HEK293 (cell line): ENCODE measurements around the gene SRCIN1.
A peak's percentile ranks its signal among the peaks of the same experiment; 100 is the strongest.

Source experiments
- CTCF ChIA-PET: fragments of 350-600 bp; formaldehyde crosslinking; extraction: SDS; loops from one replicate; lab custom pipeline; 2021; ENCODE audit warnings: antibody characterized with exemption; lab: Yijun Ruan, JAX
- POLR2A ChIA-PET: fragments of 300-600 bp; formaldehyde crosslinking; extraction: SDS; loops from one replicate; lab custom pipeline; 2020; ENCODE audit warnings: antibody characterized with exemption, inconsistent platforms; lab: Yijun Ruan, JAX
- H3K27ac ChIP-seq: fragments of 200-500 bp; sonication (Bioruptor generic); 2 replicates; pipeline ENCODE4 v1.5.1; 2014; ENCODE audit warnings: low read depth, low read length, control low read depth, inconsistent platforms; ENCODE audit errors: extremely low read depth
- H3K36me3 ChIP-seq, 2 experiments: fragments of 200-500 bp in 1 of 2; sonication (Bioruptor generic) in 1 of 2; 1 replicate in 1 of 2; 2 replicates in 1 of 2; pipeline ENCODE4 v1.5.1; 2014 to 2017; ENCODE audit warnings: inconsistent platforms in 2 of 2, low read length in 2 of 2; ENCODE audit not compliant: control insufficient read depth in 2 of 2, insufficient read depth in 1 of 2
- H3K4me1 ChIP-seq: fragments of 200-500 bp; sonication (Bioruptor generic); 2 replicates; pipeline ENCODE4 v1.5.1; 2014; ENCODE audit warnings: mild to moderate bottlenecking, low read length, inconsistent platforms; ENCODE audit not compliant: control insufficient read depth, insufficient read depth
- H3K4me3 ChIP-seq: 2 replicates; pipeline ENCODE4 v1.5.1; 2011; ENCODE audit warnings: low read depth, mild to moderate bottlenecking, control low read depth, low read length, moderate library complexity
- H3K9me3 ChIP-seq: fragments of 200-500 bp; sonication (Bioruptor generic); 2 replicates; pipeline ENCODE4 v1.5.1; 2014; ENCODE audit warnings: low read depth, low read length, inconsistent platforms; ENCODE audit not compliant: control insufficient read depth, insufficient read depth
- FEZF1 ChIP-seq: fragments of 450-650 bp; formaldehyde crosslinking; IDR thresholded peaks from 2 replicates; pipeline ENCODE4 v1.5.1; 2016; ENCODE audit warnings: missing biosample characterization, missing genetic modification characterization
- GLIS1 ChIP-seq: fragments of 450-650 bp; formaldehyde crosslinking; IDR thresholded peaks from 2 replicates; pipeline ENCODE4 v1.5.1; 2016; ENCODE audit warnings: missing biosample characterization, missing genetic modification characterization
- GLIS2 ChIP-seq: fragments of 450-650 bp; formaldehyde crosslinking; IDR thresholded peaks from 2 replicates; pipeline ENCODE4 v1.5.1; 2016; ENCODE audit warnings: missing biosample characterization, missing genetic modification characterization
- IKZF3 ChIP-seq: fragments of 450-650 bp; IDR thresholded peaks from 2 replicates; pipeline ENCODE4 v1.5.0; 2018; ENCODE audit warnings: missing biosample characterization, mild to moderate bottlenecking, missing genetic modification characterization, moderate library complexity
- KLF16 ChIP-seq: fragments of 450-650 bp; formaldehyde crosslinking; IDR thresholded peaks from 2 replicates; pipeline ENCODE4 v1.5.1; 2017; ENCODE audit warnings: missing biosample characterization, missing genetic modification characterization
- KLF17 ChIP-seq: fragments of 450-650 bp; formaldehyde crosslinking; IDR thresholded peaks from 2 replicates; pipeline ENCODE4 v1.5.1; 2016; ENCODE audit warnings: missing biosample characterization, missing genetic modification characterization
- SCRT1 ChIP-seq: fragments of 450-650 bp; formaldehyde crosslinking; IDR thresholded peaks from 2 replicates; pipeline ENCODE4 v1.5.1; 2016; ENCODE audit warnings: missing biosample characterization, missing genetic modification characterization, borderline replicate concordance
- SCRT2 ChIP-seq: fragments of 450-650 bp; formaldehyde crosslinking; IDR thresholded peaks from 2 replicates; pipeline ENCODE4 v1.5.1; 2016; ENCODE audit warnings: missing biosample characterization, missing genetic modification characterization
- ZBTB10 ChIP-seq: fragments of 450-650 bp; formaldehyde crosslinking; IDR thresholded peaks from 2 replicates; pipeline ENCODE4 v1.5.1; 2016; ENCODE audit warnings: missing biosample characterization, missing genetic modification characterization
- ZBTB20 ChIP-seq: fragments of 450-650 bp; formaldehyde crosslinking; IDR thresholded peaks from 2 replicates; pipeline ENCODE4 v1.5.1; 2016; ENCODE audit warnings: missing biosample characterization, missing genetic modification characterization
- ZBTB26 ChIP-seq: fragments of 450-650 bp; formaldehyde crosslinking; optimal IDR thresholded peaks from 2 replicates; pipeline ENCODE3; 2016; ENCODE audit warnings: missing biosample characterization, mild to moderate bottlenecking, missing genetic modification characterization
- ZIC2 ChIP-seq: fragments of 450-650 bp; formaldehyde crosslinking; IDR thresholded peaks from 2 replicates; pipeline ENCODE4 v1.5.1; 2016; ENCODE audit warnings: missing biosample characterization, missing genetic modification characterization
- ZNF10 ChIP-seq: fragments of 450-650 bp; formaldehyde crosslinking; IDR thresholded peaks from 2 replicates; pipeline ENCODE4 v1.5.1; 2017; ENCODE audit warnings: missing biosample characterization, missing genetic modification characterization
- ZNF16 ChIP-seq: fragments of 450-650 bp; formaldehyde crosslinking; IDR thresholded peaks from 2 replicates; pipeline ENCODE4 v1.5.1; 2016; ENCODE audit warnings: low read depth, missing biosample characterization, missing genetic modification characterization
- ZNF184 ChIP-seq: fragments of 450-650 bp; IDR thresholded peaks from 2 replicates; pipeline ENCODE4 v1.5.1; 2018; ENCODE audit warnings: missing biosample characterization, mild to moderate bottlenecking, missing genetic modification characterization
- ZNF214 ChIP-seq: fragments of 450-650 bp; formaldehyde crosslinking; IDR thresholded peaks from 2 replicates; pipeline ENCODE4 v1.5.1; 2017; ENCODE audit warnings: missing biosample characterization, mild to moderate bottlenecking, missing genetic modification characterization, borderline replicate concordance
- ZNF266 ChIP-seq: fragments of 450-650 bp; formaldehyde crosslinking; IDR thresholded peaks from 2 replicates; pipeline ENCODE4 v1.5.1; 2016; ENCODE audit warnings: missing biosample characterization, missing genetic modification characterization, low read depth
- ZNF350 ChIP-seq: fragments of 450-650 bp; formaldehyde crosslinking; IDR thresholded peaks from 2 replicates; pipeline ENCODE4 v1.5.0; 2017; ENCODE audit warnings: missing biosample characterization, mild to moderate bottlenecking, missing genetic modification characterization
- ZNF354C ChIP-seq: fragments of 450-650 bp; formaldehyde crosslinking; IDR thresholded peaks from 2 replicates; pipeline ENCODE4 v1.5.1; 2016; ENCODE audit warnings: missing biosample characterization, missing genetic modification characterization, low read depth, borderline replicate concordance
- ZNF423 ChIP-seq: fragments of 450-650 bp; formaldehyde crosslinking; IDR thresholded peaks from 2 replicates; pipeline ENCODE4 v1.5.1; 2016; ENCODE audit warnings: missing biosample characterization, missing genetic modification characterization
- ZNF521 ChIP-seq: fragments of 450-650 bp; formaldehyde crosslinking; IDR thresholded peaks from 2 replicates; pipeline ENCODE4 v1.5.1; 2017; ENCODE audit warnings: missing biosample characterization, mild to moderate bottlenecking, missing genetic modification characterization
- ZNF544 ChIP-seq: fragments of 450-650 bp; formaldehyde crosslinking; IDR thresholded peaks from 2 replicates; pipeline ENCODE4 v1.5.0; 2017; ENCODE audit warnings: missing biosample characterization, missing genetic modification characterization
- ZNF580 ChIP-seq: fragments of 450-650 bp; formaldehyde crosslinking; IDR thresholded peaks from 2 replicates; pipeline ENCODE4 v1.5.1; 2016; ENCODE audit warnings: missing biosample characterization, missing genetic modification characterization
- ZNF645 ChIP-seq: fragments of 450-650 bp; formaldehyde crosslinking; IDR thresholded peaks from 2 replicates; pipeline ENCODE4; 2016; ENCODE audit warnings: missing biosample characterization, missing genetic modification characterization
- ZNF837 ChIP-seq: fragments of 450-650 bp; formaldehyde crosslinking; IDR thresholded peaks from 2 replicates; pipeline ENCODE4 v1.5.1; 2016; ENCODE audit warnings: missing biosample characterization, missing genetic modification characterization

SRCIN1 gene

GRCh38 chr17:38587947-38588787, 17.6 kb downstream of the SRCIN1 start:
- Histone ChIP-seq H3K9me3 (no peaks in the 10 kb centered on the region), H3K4me3 (no peak overlapping the region), H3K27ac (no peak overlapping the region), H3K4me1 (peaks cover 14% of the 10 kb centered on the region), H3K36me3 (no peaks in the 10 kb centered on the region)
- POLR2A ChIA-PET = interaction anchor here (1.1 to 1.7 kb wide), 2 partner anchors 29 to 30 kb away, joined by 3 read pairs; no protein-coding TSS in a partner anchor
- CTCF ChIA-PET = interaction anchor here (0.6 to 12.2 kb wide), 5 partner anchors 11 to 79 kb away, joined by 3 to 264 read pairs (median 128); partner anchors contain the start of gene SRCIN1
- peak; percentile 73; the same call in 1 of the 2 replicates for TF ChIP-seq KLF17 (tag by site-specific recombination)
- TF ChIP-seq SCRT1 (tag by site-specific recombination) = peak; percentile 98
- TF ChIP-seq SCRT2 = peak; percentile 98
- no peak for TF ChIP-seq KLF16
- TF ChIP-seq ZNF544 (tag by site-specific recombination) = no peak
- TF ChIP-seq GLIS1 (tag by site-specific recombination) = peak; percentile 40
- peak; percentile 74 for TF ChIP-seq ZBTB20 (tag by site-specific recombination)
- peak; percentile 93 for TF ChIP-seq ZIC2 (tag by site-specific recombination)
- TF ChIP-seq ZNF837 (tag by site-specific recombination) = no peak
- no peak for TF ChIP-seq FEZF1 (tag by site-specific recombination)
- TF ChIP-seq ZNF350 (tag by site-specific recombination) = no peak
- no peak for TF ChIP-seq ZNF10 (tag by site-specific recombination)
- no peak for TF ChIP-seq IKZF3 (tag by site-specific recombination)
- no peak for TF ChIP-seq ZNF354C (tag by site-specific recombination)
- TF ChIP-seq ZNF423 (tag by site-specific recombination) = 0 out of 2 replicates have a peak, but pooled peaks have one; percentile 21

GRCh38 chr17:38587203-38587602, 18.5 kb downstream of the SRCIN1 start:
- Histone ChIP-seq H3K4me3 (no peak overlapping the region), H3K27ac (no peak overlapping the region), H3K36me3 (no peaks in the 10 kb centered on the region), H3K9me3 (no peaks in the 10 kb centered on the region), H3K4me1 (peaks cover 14% of the 10 kb centered on the region)
- TF ChIP-seq GLIS2 (0 out of 2 replicates have a peak, but pooled peaks have one; percentile 7), ZBTB10 (tag by site-specific recombination) (no peak)
- ChIA-PET POLR2A (interaction anchor here (1.7 kb wide), 1 partner anchor 29 kb away, joined by 3 read pairs; no protein-coding TSS in a partner anchor), CTCF (interaction anchor here (0.5 to 12.2 kb wide), 5 partner anchors 12 to 79 kb away, joined by 3 to 264 read pairs (median 128); partner anchors contain the start of gene SRCIN1)

- Histone ChIP-seq H3K9me3 (no peaks in the 10 kb centered on the region), H3K4me3 (no peak overlapping the region), H3K4me1 (peaks cover 14% of the 10 kb centered on the region), H3K36me3 (no peaks in the 10 kb centered on the region), H3K27ac (no peak overlapping the region)
- ChIA-PET POLR2A (interaction anchor here (1.7 kb wide), 1 partner anchor 29 kb away, joined by 3 read pairs; no protein-coding TSS in a partner anchor), CTCF (interaction anchor here (0.5 to 12.2 kb wide), 6 partner anchors 12 to 79 kb away, joined by 3 to 264 read pairs (median 66); partner anchors contain the start of gene SRCIN1)
- no peak for TF ChIP-seq ZNF580
- TF ChIP-seq ZNF521 (tag by site-specific recombination) = no peak
- no peak for TF ChIP-seq ZBTB26 (tag by site-specific recombination)
- TF ChIP-seq ZNF645 = no peak
- no peak for TF ChIP-seq ZNF16 (tag by site-specific recombination)
- TF ChIP-seq ZNF266 (tag by site-specific recombination) = no peak
- no peak for TF ChIP-seq ZNF350 (tag by site-specific recombination)
- TF ChIP-seq ZNF214 = no peak
- TF ChIP-seq ZNF184 (tag by site-specific recombination) = no peak
Measured at GRCh38 chr17:38586788-38587187, 19.0 kb downstream of the SRCIN1 start.
